Measurements from ENCODE around the gene NPNT. TPM values are rescaled to one million over a fixed set of nuclear protein-coding genes. Genes with fewer than 3 reads are reported as not detected.

Gene NPNT
- total RNA-seq, 4 donors from 2014 or later, result 43.2 to 87.0 (median 59.4) TPM

GRCh38 chr4:105911426-105911825, 16.2 kb downstream of the NPNT start:
- no peaks in the 10 kb centered on the region for H3K9me3 ChIP-seq
- TF ChIP-seq CTCF (IDR thresholded peaks at IDR 0.05) (no peak), POLR2A (IDR thresholded peaks at IDR 0.05; ENCODE audit: low read depth) (no peak), POLR2AphosphoS5 (IDR thresholded peaks at IDR 0.05) (no peak), EP300 (IDR thresholded peaks at IDR 0.05) (no peak)
- no peaks in the 10 kb centered on the region for H3K36me3 ChIP-seq
- no peak for DNase-seq (ENCODE audit: extremely low spot score)
- intact Hi-C loops (cut with DNase I), result no loop called here
- H3K27me3 ChIP-seq, result no peaks in the 10 kb centered on the region
- H3K4me1 ChIP-seq, result no peaks in the 10 kb centered on the region
- no peak overlapping the region for H3K4me3 ChIP-seq
- H3K27ac ChIP-seq (replicated peaks in 1 of 4), result no peak overlapping the region

GRCh38 chr4:105912633-105913032, 17.4 kb downstream of the NPNT start:
- H3K36me3 ChIP-seq, result no peaks in the 10 kb centered on the region
- TF ChIP-seq CTCF (IDR thresholded peaks at IDR 0.05), result no peak
- H3K4me1 ChIP-seq, result no peaks in the 10 kb centered on the region
- intact Hi-C loops (cut with DNase I), result no loop called here
- no peaks in the 10 kb centered on the region for H3K27me3 ChIP-seq
- no peaks in the 10 kb centered on the region for H3K9me3 ChIP-seq
- DNase-seq (ENCODE audit: extremely low spot score), result no peak
- H3K27ac ChIP-seq (replicated peaks in 1 of 4), result no peak overlapping the region
- H3K4me3 ChIP-seq, result no peak overlapping the region
- 86% methylated on average over 6 of the region's 6 CpGs for WGBS

GRCh38 chr4:105917171-105917685, 22.0 kb downstream of the NPNT start:
- H3K4me1 ChIP-seq, result no peaks in the 10 kb centered on the region
- DNase-seq (ENCODE audit: extremely low spot score), result no peak
- no peaks in the 10 kb centered on the region for H3K9me3 ChIP-seq
- H3K27ac ChIP-seq (replicated peaks in 1 of 4), result no peak overlapping the region
- H3K36me3 ChIP-seq, result no peaks in the 10 kb centered on the region
- no peak overlapping the region for H3K4me3 ChIP-seq
- TF ChIP-seq POLR2A (IDR thresholded peaks at IDR 0.05; ENCODE audit: low read depth) (no peak), EP300 (IDR thresholded peaks at IDR 0.05) (no peak), CTCF (IDR thresholded peaks at IDR 0.05) (no peak), POLR2AphosphoS5 (IDR thresholded peaks at IDR 0.05) (no peak)
- intact Hi-C loops (cut with DNase I), result no loop called here
- no peaks in the 10 kb centered on the region for H3K27me3 ChIP-seq
- 91% methylated on average over 3 of the region's 3 CpGs for WGBS

- TF ChIP-seq POLR2AphosphoS5 (IDR thresholded peaks at IDR 0.05) (no peak), POLR2A (IDR thresholded peaks at IDR 0.05; ENCODE audit: low read depth) (no peak), CTCF (IDR thresholded peaks at IDR 0.05) (no peak), EP300 (IDR thresholded peaks at IDR 0.05) (no peak)
- DNase-seq (ENCODE audit: extremely low spot score), result no peak
- Histone ChIP-seq H3K4me3 (no peak overlapping the region), H3K9me3 (no peaks in the 10 kb centered on the region), H3K27me3 (no peaks in the 10 kb centered on the region), H3K27ac (replicated peaks in 1 of 4) (no peak overlapping the region), H3K4me1 (no peaks in the 10 kb centered on the region), H3K36me3 (no peaks in the 10 kb centered on the region)
- intact Hi-C loops (cut with DNase I), result no loop called here
Observed at GRCh38 chr4:105921301-105921700, 26.0 kb downstream of the NPNT start.

- Histone ChIP-seq H3K4me1 (no peaks in the 10 kb centered on the region), H3K27ac (replicated peaks in 1 of 4) (no peak overlapping the region), H3K4me3 (no peak overlapping the region), H3K36me3 (no peaks in the 10 kb centered on the region), H3K27me3 (no peaks in the 10 kb centered on the region), H3K9me3 (no peaks in the 10 kb centered on the region)
- WGBS, result 77% methylated on average over 7 of the region's 7 CpGs
- TF ChIP-seq EP300 (IDR thresholded peaks at IDR 0.05) (no peak), POLR2A (IDR thresholded peaks at IDR 0.05; ENCODE audit: low read depth) (no peak), POLR2AphosphoS5 (IDR thresholded peaks at IDR 0.05) (no peak), CTCF (IDR thresholded peaks at IDR 0.05) (no peak)
- no peak for DNase-seq (ENCODE audit: extremely low spot score)
- intact Hi-C loops (cut with DNase I), result no loop called here
Observed at GRCh38 chr4:105923497-105924238, 28.4 kb downstream of the NPNT start.
